ENCODE results near the gene PTPRN2.
"Not testable (repeated sequence)": the region's sequence is repeated elsewhere in the genome, so short reads cannot be mapped to it uniquely, and the experiment has no call there.

Gene PTPRN2

DNA sequence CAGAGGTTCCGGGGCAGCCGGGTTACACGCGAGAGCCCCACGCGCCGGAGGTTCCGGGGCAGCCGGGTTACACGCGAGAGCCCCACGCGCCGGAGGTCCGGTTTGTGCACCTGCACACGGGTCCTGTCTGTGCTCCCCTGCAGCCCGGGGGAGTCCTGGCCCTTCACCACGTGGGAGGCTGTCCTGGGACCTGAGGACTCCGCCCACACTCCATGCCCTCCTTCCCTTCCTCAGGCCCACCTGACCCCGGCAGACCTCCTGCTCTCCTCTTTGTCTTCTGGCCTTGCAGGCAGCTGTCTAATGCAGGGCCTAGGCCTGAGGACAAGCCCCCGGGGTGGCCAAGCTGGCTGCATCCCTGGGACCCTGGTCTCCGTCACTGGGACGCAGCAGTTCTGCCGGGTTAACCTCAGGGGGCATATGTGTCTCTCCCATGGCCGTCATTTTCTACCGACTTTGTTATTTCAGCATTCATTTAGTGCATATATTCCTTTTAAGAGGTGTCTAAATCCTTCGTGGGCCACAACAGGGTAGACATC lies 876.2 kb downstream of the PTPRN2 start:
- no peak for DNase-seq (ENCODE audit: low spot score)

DNA sequence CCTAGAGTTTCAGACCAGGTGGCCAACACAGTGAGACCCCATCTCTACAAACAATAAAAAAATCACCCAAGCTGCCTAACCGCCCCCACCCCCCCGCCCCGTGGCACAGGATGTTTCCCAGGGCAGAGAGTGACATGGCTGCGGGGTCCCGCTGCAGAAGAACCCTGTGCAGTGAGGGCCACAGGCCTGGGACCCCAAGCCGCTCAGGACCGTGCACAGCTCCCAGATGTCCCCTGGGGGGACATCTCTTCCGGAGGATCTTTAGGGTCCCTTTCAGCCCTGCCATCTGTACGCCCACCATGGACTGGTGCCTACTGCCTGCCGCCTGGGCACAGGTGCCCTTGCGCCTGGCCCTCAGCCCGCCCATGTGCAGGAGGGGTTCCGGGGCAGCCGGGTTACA lies 877.2 kb downstream of the PTPRN2 start:
- no peak for DNase-seq (ENCODE audit: low spot score)

GRCh38 chr7:157709531-157710251 lies 877.9 kb downstream of the PTPRN2 start:
- no peak for DNase-seq (ENCODE audit: low spot score)

DNA sequence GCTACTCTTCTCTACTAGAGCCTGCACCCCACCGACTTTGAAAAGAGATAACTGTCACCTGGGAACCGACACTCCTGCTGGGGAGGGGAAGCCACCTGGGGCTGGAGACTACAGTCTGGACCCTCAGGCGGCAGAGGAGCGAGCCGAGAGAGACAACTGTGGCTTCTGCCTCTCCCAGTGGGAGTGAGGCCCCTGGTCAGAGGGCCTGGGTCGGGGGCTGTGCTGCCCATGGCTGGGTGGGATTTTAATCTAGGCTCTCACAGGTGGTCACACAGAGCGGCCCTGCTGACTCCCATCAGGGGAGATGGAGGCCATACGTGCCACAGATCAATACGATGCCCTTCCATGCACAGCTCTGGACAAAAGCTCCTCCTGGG lies 878.7 kb downstream of the PTPRN2 start:
- no peak for DNase-seq (ENCODE audit: low spot score)

DNA sequence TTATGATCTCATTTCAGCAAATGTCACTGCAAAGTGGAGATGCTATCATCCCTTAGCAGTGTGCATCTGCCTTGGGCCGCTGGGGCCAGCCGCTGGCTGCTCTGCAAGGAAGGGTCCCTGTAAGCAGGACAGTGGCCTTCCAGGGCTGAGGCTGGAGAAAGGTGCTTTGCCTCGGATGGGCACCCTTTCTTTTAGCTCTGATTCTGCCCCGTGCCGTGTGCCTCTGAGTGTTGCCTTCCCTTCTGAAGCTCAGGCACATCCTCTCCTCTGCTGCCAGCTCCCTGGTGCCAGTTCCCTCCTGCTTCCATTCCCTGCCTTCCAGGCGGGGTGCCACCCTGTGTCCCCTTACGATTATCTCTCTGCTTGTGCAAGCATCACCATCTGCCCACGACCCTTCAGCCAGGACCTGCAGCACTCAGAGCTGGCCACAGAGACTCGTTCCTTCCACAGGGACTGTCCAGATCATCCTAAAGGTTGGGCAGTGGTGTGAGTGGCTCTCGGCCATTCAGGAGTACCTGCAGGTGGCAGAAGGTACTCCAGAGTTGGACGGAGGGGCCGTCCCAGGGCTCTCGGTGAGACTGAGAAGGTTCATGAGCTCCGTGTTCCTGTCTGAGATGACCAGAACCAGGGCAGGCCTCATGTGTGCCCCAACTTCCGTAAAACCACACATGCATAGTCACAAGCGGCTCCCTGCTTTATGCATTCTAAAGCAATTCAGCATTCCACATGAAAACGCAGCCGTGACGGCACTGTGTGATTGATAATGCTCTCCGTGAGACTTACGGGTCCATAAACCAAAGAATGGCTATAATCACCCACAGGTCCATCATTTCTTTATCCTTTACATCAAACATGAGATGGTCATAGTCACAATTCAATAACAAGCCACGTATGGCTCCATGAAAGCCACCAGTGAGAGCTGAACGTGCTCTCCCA lies 879.4 kb downstream of the PTPRN2 start:
- DNase-seq (ENCODE audit: low spot score): no peak

GRCh38 chr7:157704365-157704764 lies 883.3 kb downstream of the PTPRN2 start:
- no peak for DNase-seq (ENCODE audit: low spot score)

DNA sequence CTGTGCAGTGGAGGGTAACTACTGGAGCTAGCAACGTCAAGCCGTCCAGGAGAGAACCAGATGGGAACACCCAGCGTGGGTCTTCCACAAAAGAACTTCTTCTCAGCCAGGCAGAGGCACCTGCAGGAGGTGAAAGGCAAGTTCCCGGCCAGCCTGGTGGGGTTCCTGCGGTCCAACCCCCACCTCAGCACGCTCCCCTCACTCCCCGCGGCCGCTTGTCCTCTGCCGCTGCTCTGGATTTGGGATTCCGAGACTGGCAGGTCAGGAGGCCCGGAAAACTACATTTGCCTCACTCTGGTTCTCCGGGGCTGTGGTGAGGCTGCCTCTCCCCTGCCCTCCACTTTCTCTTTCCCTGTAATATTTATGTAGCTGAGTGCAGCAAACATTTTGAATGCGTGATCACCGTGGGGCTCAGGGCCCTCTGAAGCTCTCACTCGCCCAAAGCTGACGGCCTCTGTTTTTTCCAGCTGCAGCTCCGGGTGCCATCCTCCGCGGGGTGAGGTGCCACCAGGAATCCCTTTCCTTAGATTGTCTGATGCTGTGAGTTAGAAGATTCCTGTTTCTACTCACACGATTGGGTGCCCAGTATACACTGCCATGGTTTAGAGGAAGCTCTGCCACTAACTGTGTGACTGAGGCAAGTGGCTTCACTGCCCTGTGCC lies 884.0 kb downstream of the PTPRN2 start:
- DNase-seq (ENCODE audit: low spot score): no peak

DNA sequence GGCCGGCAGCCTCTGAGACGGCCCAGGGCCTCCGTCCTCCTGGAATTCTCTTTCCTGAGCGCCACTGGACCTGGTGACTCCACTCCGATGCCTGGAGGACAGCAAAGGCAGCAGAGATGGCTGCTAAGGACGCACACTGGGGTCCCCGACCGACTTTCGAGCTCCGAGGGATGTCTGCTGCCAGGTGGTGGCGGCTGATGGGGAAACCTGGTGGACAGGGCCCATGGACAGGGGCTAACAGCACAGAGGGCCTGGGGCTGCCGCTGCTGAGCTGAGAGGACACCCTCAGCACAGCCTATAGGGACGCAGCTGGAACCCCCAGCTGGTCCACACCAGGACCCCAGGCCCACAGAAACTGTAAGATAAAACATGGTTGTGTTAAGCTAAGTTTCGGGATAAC lies 884.5 kb downstream of the PTPRN2 start:
- no peak for DNase-seq (ENCODE audit: low spot score)

DNA sequence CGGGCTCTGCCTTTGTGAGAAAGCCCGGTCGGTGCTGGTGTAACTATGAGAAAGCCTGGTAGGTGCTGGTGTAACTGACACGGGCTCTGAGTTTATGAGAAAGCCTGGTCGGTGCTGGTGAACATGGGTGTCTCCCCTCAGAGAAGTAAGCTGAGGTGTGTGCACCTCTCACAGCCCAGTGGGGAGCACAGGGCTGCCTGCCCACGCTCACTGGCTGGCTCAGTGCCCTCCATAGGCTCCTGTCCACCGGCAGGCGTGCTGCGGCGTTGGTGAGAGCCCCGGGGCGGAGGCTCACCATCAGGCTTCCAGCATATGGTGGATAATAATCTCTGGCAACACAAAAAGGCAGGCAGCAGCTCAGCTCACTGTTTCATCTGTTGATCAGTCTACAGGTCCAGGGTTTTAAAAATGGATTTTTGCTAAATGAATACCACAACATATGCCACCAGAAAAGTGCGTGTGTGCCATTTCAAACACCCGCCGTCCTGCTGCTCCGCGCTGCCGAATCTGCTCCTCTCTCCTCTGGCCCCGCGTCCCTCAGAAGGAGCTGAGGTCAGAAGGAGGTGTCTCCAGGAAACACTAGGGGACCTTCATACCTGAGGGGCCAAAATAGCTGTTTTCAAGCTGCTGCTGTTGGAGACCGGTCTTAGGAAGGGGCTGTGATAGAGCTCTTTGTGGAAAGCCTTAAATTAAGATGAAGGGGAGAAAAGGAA lies 885.2 kb downstream of the PTPRN2 start:
- DNase-seq (ENCODE audit: low spot score): no peak

GRCh38 chr7:157701395-157702180 lies 886.0 kb downstream of the PTPRN2 start:
- DNase-seq (ENCODE audit: low spot score): not testable (repeated sequence)

- no peak for DNase-seq (ENCODE audit: low spot score)
These were observed 887.2 kb downstream of the PTPRN2 start for GRCh38 chr7:157700231-157701005.

GRCh38 chr7:157699357-157700013 lies 888.1 kb downstream of the PTPRN2 start:
- DNase-seq (ENCODE audit: low spot score): no peak

DNA sequence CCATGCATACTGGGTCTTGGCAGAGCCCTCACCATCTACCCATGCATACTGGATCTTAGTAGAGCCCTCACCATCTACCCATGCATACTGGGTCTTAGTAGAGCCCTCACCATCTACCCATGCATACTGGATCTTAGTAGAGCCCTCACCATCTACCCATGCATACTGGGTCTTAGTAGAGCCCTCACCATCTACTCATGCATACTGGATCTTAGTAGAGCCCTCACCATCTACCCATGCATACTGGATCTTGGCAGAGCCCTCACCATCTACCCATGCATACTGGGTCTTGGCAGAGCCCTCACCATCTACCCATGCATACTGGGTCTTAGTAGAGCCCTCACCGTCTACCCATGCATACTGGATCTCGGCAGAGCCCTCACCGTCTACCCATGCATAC lies 890.3 kb downstream of the PTPRN2 start:
- DNase-seq (ENCODE audit: low spot score): not testable (repeated sequence)

DNA sequence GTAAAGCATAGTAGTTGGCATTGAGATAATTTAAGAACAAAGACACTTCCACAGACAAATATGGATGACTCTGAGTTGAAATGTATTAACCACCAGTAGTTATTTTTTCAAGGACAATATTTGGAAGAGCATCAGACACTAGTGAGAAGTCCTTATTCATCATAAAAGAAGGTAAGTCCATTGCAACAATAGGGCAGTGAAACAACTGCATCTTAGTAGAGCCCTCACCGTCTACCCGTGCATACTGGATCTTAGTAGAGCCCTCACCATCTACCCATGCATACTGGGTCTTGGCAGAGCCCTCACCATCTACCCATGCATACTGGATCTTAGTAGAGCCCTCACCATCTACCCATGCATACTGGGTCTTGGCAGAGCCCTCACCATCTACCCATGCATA lies 892.0 kb downstream of the PTPRN2 start:
- DNase-seq (ENCODE audit: low spot score): not testable (repeated sequence)

GRCh38 chr7:157694376-157694665 lies 893.3 kb downstream of the PTPRN2 start:
- no peak for DNase-seq (ENCODE audit: low spot score)

- DNase-seq (ENCODE audit: low spot score): no peak
These were observed 893.9 kb downstream of the PTPRN2 start for GRCh38 chr7:157693521-157694375.

GRCh38 chr7:157693071-157693520 lies 894.5 kb downstream of the PTPRN2 start:
- DNase-seq (ENCODE audit: low spot score): no peak

- no peak for DNase-seq (ENCODE audit: low spot score)
These were observed 895.1 kb downstream of the PTPRN2 start for GRCh38 chr7:157692460-157693011.

Data from putamen (tissue), 1 donor.